Measurements from ENCODE around the gene CCNB2.
"Not testable (repeated sequence)": the region's sequence is repeated elsewhere in the genome, so short reads cannot be mapped to it uniquely, and the experiment has no call there.

Gene CCNB2

DNA sequence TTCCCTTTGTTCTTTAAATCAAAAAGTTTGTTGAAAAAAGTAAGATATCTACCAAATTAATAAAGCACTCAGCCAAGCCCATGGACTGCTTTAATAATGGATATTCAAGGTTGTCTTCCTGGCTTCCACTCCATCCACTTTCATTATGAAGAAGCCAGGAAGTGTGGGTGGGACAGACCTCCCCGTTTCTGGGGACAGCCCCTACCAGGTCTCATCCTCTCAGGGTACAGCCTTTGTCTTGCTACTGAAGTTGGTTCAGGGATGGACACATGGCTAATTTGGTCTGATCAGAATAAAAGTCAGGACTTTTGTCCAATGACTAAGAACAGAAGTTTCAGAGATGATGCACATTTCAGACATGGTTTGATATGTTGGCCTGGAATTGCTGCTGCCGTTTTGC is 32.6 kb downstream of the CCNB2 start:
- DNase-seq, result no peak

DNA sequence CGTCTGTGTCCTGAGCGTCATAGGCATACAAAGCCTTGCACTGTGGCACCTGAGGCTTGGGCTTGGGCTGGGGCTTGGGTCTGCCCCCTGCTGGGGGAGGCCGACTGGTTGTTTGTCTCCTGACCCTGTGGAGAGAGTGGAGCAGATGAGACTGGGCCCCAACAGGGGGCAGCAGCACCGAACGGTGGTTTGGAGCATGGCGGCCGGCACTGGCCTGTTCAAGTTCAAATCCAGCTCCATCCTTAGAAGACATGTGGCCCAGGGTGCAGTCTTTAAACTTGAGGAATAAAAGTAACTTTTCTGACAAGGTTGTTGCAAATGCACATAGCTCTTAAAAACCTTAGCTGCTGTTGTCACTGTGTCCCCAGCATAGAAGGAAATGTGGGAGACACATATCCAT is 33.3 kb downstream of the CCNB2 start:
- peak; percentile 53 for DNase-seq

GRCh38 chr15:59140422-59141226 is 35.7 kb downstream of the CCNB2 start:
- DNase-seq, result no peak

DNA sequence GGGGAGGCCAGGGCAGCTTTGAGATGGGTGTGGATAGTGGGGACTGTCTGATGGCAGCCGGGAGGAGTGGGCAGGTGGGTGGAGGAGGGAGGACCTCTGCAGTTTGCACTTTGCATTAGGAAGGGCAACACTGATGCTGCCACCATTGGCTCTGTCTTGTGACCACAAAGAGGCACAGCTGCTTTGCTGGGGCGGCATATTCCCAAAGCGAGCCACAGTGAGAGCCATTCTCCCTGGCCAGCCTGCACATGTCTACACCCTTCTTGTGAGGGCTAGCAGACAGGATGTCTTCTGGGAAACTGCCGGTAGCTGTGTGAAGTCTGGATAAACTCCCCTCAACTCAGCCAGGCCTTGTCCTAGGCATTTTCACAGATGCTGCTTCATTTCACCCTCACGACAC is 38.3 kb downstream of the CCNB2 start:
- no peak for DNase-seq

GRCh38 chr15:59144594-59144993 is 39.6 kb downstream of the CCNB2 start:
- peak; percentile 8 for DNase-seq

DNA sequence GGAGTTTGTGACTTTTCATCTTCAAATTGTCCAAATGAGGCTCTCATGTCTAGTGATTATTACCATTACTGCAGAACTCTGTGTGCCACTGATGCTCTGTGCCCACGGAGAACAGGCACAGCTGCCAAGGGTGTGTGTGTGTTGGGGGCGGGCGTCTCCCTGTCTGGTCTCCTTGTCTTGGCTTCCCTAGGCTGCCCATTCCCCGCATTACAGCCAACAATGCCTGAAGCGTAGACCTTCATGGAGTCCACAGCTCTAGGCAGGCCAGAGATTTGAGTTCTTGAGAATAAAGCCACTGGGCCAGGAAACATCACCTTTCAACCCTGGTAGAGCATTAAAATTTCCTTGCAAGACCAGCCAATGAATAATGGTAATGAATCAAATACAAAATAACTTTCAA is 42.7 kb downstream of the CCNB2 start:
- DNase-seq, result no peak

- no peak for DNase-seq
These were observed 43.3 kb downstream of the CCNB2 start for GRCh38 chr15:59148153-59148833.

- no peak for DNase-seq
These were observed 45.2 kb downstream of the CCNB2 start for GRCh38 chr15:59150185-59150584.

DNA sequence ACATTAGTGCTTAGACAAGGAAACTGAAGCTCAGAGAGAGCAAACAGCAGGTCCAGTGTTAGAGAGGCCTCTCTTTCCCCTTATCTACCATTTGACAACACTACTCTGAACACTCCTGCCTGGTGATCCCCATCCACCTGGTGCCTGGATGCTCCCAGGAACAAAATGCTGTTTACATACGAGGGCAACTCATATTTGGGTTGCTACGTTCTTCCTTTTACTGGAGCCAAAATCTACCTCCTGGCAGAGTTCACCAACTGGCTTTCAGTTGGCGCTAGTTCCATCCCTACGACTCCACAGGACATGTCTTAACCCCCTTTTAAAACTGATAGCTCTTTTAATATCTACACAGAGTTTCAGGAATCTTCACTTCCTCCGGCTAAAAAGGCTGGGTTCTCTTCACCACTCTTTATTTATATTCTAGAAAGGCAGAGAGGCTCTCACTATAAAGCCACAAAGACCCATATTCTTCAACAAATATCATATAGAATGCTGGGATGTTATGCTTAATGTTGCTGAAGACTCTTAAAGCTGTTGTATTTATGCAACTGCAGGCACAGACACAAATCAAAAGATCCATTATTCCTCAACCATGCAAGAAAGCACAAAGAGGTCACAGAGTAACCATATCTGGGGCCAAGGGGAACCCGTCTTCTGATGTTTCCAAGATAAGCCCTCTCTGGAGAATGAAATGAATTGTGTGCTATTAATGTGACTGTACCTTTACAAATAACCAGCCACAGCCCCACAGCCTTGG is 47.9 kb downstream of the CCNB2 start:
- no peak for DNase-seq

DNA sequence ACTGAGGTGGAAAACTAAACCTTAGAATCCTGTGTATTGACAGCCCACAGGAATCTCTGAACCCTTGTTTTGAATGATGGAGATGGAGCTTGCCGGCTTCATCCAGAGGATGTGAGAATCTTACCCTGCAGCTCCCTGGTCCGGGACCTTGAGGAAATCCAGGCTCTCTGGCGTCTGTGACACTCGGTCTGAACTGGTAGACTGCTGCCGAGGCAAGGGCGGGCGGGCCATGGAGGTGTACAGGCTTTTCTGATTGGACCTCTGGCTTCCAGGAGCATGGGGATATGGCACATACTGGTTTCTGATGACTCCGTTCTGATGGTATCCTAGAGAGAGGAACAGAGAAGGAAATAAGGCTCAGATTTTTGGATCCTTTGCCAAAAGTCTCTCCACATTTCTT is 48.5 kb downstream of the CCNB2 start:
- no peak for DNase-seq

DNA sequence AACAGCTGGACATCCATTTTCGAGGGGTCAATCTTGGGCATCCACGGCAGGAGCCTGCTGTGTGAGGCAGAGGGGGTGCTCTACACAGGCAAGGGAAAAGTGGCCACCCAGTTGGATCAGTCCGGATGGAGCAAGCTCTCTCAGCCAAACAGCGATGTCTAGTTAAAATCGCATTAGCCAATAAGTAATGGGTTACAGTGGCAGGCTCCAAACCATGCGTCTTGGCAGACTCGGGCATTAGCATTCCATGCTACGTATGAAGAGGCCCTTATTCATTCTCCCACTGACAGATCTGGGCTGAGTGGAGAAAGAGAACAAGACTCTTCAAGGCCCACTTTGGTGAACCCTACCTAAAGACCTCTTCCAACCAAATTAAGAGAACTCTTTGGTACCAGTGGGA is 49.3 kb downstream of the CCNB2 start:
- DNase-seq, result no peak

DNA sequence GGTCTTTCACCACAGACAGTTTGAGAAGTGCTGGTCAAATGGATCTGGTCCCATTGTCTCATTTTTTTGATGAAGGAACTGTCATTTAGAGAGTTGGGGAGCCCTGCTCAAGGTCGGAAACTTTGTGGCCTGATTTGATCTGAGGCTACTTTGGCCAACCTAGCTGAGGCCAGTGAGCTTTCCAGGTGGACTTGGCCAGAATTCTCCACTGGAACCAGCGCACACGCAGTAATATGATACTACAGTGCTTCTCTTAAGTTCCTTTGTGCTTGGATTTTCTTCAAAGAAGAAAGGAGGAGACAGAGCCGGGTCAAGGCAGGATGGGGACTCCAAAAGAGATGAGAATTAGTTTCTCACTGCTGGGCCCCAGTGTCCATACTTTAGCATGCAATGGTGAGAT is 50.5 kb downstream of the CCNB2 start:
- no peak for DNase-seq

GRCh38 chr15:59157396-59157795 is 52.5 kb downstream of the CCNB2 start:
- no peak for DNase-seq

DNA sequence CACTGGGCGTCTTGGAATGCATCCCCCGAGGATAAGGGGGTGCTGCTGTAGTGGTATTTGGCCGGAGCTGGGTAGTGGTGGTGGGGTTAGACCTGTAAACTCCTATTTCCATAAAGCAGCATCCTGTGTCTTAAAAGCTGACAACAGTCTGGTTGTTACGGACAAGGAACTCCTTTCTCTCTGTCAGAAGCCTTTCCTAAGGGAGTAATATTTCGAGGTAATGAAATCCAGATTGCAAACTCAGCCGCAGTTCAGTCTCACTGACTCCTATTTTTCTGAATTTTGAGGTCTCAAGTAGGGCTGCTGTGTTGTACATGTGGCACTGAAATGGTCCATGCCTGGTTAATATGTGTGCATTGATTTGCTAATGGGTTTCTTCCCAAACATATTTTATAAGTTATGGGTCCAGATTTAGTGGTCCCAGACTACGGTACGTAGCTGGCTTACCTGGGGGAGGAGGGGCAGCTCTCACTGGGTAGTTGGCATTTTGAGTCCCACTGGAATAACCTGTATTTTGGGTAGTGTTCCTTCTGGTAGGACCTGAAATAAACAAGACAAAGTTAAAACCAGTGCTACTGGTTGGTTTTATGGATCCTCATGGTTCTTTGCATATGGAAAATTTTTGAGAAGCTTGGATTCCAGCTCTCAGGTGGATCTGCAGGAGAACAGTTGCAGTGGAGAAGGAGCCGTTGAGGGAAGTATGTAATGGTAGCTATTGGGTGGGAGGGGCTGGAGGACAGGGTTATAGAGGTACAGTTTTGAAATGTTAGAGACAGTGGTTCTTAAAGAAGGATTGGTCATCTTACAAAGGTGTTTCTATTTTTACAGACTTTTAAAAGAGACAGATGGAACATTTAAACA is 53.1 kb downstream of the CCNB2 start:
- no peak for DNase-seq

DNA sequence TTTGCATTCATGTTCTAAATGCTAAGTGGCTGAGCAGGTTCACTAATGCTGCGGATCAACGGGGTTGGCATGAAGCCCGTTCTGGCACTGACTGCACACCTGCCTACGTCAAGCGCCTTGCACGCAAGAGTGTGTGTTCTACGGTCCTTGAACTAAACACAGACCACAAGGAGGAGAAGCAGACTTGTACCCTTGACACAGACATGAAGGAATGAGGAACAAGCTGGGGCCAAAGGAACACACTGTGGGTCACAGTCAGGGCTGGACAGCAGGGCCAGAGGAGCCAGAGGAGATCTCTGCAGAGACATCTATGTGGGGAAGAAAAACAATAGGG is 53.7 kb downstream of the CCNB2 start:
- DNase-seq, result no peak

DNA sequence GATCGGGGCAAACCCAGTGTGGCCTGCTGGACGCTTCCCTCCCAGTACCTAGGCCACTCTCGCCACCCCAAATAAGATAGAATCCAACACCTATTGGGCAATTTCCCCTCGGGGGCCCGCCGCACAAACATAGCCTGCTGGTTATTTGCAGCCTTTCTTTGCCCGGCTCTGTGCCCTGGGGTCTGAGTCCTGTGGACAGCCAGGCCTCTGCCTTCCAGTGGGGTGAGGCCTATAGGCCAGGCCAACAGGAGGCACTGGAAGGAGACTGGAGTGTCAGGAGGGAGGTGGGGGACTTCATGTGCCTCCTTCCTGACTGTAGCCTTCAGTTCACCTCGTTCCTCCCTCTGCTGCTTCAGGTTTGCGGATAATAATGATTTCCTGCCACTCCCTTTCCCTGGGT is 54.3 kb downstream of the CCNB2 start:
- DNase-seq, result no peak

- DNase-seq, result no peak
These were observed 56.1 kb downstream of the CCNB2 start for GRCh38 chr15:59160880-59161593.

- not testable (repeated sequence) for DNase-seq
These were observed 57.1 kb downstream of the CCNB2 start for GRCh38 chr15:59162080-59162479.

DNA sequence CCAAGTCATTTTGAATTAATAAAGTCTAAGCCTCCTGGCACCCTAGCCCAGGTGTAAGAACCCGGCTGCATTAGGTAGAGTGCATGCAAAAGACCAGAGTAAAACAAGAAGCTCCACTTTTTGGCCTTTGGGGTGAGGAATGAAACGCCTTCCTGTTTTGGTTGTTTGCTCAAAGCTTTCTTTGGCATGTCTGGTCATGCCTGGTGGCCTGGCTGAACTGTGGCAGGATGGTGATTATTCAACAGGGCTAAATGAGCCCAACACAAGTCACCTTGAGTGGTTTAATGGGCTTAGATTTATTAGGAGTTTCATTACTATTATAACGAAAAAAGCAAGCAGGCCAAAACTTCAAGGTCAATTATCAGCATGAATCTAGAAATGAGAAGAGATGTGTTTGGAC is 60.8 kb downstream of the CCNB2 start:
- DNase-seq, result peak; percentile 44

GRCh38 chr15:59166166-59166565 is 61.2 kb downstream of the CCNB2 start:
- no peak for DNase-seq

DNA sequence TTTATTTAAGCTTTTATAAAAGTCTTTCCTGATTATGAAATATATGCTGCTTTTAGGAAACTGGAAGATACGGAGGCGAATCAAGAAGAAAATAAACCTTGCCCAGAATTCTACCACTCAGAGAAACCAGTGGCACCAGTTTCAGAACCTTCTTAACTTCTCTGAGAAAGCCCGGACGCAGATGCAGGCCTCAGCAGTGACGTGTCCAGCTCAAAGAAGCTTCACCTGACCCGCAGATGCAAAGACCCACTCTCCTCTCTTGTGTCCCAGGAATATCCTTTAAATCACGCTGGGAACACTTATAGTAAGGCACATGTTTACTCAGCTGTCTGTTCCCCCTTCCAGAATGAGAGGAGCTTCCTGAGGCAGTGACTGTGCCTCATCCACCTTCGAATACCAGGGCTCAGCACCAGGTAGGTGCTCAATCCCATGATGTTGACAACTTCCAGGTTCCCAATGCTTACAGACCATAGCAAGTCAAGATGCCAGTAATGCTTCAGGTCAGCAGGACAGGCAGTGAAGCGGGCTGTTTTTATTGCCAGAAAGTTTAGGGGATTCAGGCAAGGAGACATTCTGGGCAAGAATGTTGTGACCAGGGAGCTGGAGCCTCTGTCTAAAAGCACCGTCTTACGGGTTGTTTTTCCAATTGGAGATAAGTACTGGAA is 61.8 kb downstream of the CCNB2 start:
- no peak for DNase-seq

DNA sequence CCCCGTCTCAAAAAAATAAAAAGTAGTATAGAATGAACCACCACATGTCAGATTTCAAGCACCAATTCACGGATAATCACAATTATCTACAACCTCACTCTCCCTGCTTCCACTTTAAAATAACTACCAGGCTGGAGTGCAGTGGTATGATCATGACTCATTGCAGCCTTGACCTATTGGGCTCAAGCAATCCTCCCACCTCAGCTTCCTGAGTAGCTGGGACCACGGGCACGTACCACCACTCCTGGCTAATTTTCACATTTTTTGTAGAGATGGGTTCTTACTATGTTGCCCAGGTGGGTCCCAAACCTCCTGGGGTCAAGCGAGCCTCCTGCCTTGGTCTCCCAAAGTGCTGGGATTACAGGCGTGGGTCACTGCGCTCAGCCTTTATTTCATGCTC is 63.6 kb downstream of the CCNB2 start:
- DNase-seq, result no peak

Measured in MV-4-11 (cell line).